Endothelial cell of hepatic sinusoid (primary cell): ENCODE results near the gene GRIK2.
"Not testable (repeated sequence)": the region's sequence is repeated elsewhere in the genome, so short reads cannot be mapped to it uniquely, and the experiment has no call there.

Source experiments
- in situ Hi-C: cut with HindIII; loops from 2 replicates; pipeline ENCODE4 v1.10.0; 2017; ENCODE audit warnings: low sequenced_read_pairs

Gene GRIK2

GRCh38 chr6:101956961-101957360, 563.5 kb downstream of the GRIK2 start:
- in situ Hi-C loops, result no loop called here

- in situ Hi-C loops, result no loop called here
Observed at GRCh38 chr6:101961357-101961756, 567.8 kb downstream of the GRIK2 start.

- in situ Hi-C loops, result no loop called here
Observed at GRCh38 chr6:101980924-101981323, 587.4 kb downstream of the GRIK2 start.

- in situ Hi-C loops, result no loop called here
Observed at GRCh38 chr6:101986476-101986875, 593.0 kb downstream of the GRIK2 start.

GRCh38 chr6:101992286-101992685, 598.8 kb downstream of the GRIK2 start:
- in situ Hi-C loops, result no loop called here

GRCh38 chr6:101994521-101994920, 601.0 kb downstream of the GRIK2 start:
- in situ Hi-C loops, result no loop called here

GRCh38 chr6:102015431-102015830, 621.9 kb downstream of the GRIK2 start:
- in situ Hi-C loops, result no loop called here

- in situ Hi-C loops, result no loop called here
Observed at GRCh38 chr6:102022281-102022680, 628.8 kb downstream of the GRIK2 start.

- in situ Hi-C loops, result no loop called here
Observed at GRCh38 chr6:102022803-102023202, 629.3 kb downstream of the GRIK2 start.

GRCh38 chr6:102023977-102024657, 630.6 kb downstream of the GRIK2 start:
- in situ Hi-C loops, result no loop called here

GRCh38 chr6:102026649-102027048, 633.1 kb downstream of the GRIK2 start:
- in situ Hi-C loops, result no loop called here

GRCh38 chr6:102028176-102028575, 634.7 kb downstream of the GRIK2 start:
- in situ Hi-C loops, result no loop called here

GRCh38 chr6:102038964-102039363, 645.5 kb downstream of the GRIK2 start:
- in situ Hi-C loops, result no loop called here

- in situ Hi-C loops, result no loop called here
Observed at GRCh38 chr6:102039441-102039840, 645.9 kb downstream of the GRIK2 start.

GRCh38 chr6:102051001-102051400, 657.5 kb downstream of the GRIK2 start:
- in situ Hi-C loops, result no loop called here

- in situ Hi-C loops, result no loop called here
Observed at GRCh38 chr6:102051720-102052119, 658.2 kb downstream of the GRIK2 start.

GRCh38 chr6:102064142-102064541, 670.6 kb downstream of the GRIK2 start:
- in situ Hi-C loops, result no loop called here

- in situ Hi-C loops, result no loop called here
Observed at GRCh38 chr6:102066301-102066700, 672.8 kb downstream of the GRIK2 start.

GRCh38 chr6:102068349-102068929, 674.9 kb downstream of the GRIK2 start:
- in situ Hi-C loops, result no loop called here

- in situ Hi-C loops, result no loop called here
Observed at GRCh38 chr6:102075539-102075938, 682.0 kb downstream of the GRIK2 start.

GRCh38 chr6:102085257-102085656, 691.7 kb downstream of the GRIK2 start:
- in situ Hi-C loops, result no loop called here

GRCh38 chr6:102088160-102088559, 694.7 kb downstream of the GRIK2 start:
- in situ Hi-C loops, result not testable (repeated sequence)

- in situ Hi-C loops, result no loop called here
Observed at GRCh38 chr6:102114402-102114801, 720.9 kb downstream of the GRIK2 start.
